Astrocyte of the spinal cord (primary cell): ENCODE data around the gene SMIM29.

ENCODE experiments used
- DNase-seq: peaks from one replicate; pipeline ENCODE4 v3.0.0; 2011; ENCODE audit warnings: low read depth, low spot score
- H3K4me3 ChIP-seq: 2 replicates; pipeline ENCODE4 v1.5.1; 2011; ENCODE audit warnings: low read depth, mild to moderate bottlenecking, low read length, moderate library complexity
- in situ Hi-C: cut with HindIII; loops from 2 replicates; pipeline ENCODE4 v1.10.0; 2017; ENCODE audit warnings: low sequenced_read_pairs
- TF ChIP-seq, protein P1 (sequence below): IDR thresholded peaks from 2 replicates; pipeline ENCODE4 v1.5.1; 2012; ENCODE audit warnings: low read depth, mild to moderate bottlenecking, low read length, inconsistent platforms

Gene SMIM29

DNA sequence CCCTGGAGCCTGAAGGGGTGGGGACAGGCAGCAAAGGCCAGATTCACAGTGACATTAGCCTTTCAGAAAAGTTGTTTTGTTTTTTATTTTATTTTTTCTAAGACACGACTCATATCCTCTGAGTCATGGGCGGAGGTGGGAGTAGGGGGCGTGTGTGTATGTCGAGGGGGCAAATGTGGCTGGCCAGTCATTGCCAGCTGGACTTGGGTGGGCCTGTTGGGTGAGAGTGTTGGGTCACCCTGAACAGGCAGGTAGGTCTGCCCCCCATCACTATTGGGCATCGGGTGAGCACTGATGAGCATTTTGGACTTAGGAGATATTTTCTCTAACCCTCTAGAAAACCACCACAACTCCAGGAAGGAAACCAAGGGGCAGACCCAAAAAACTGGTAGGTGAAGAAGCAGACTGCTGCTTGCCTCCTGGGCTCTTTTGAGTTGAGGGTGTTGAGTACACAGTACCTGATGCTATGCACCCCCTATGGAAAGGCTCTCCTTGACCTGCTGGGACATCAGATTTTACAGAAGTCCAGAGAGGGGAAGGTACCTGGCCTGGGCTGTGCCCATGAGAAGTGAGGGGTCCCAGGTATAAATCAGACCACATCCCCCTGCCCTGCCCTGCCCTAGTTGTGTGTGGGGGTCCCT is 5.6 kb downstream of the SMIM29 start:
- DNase-seq = peak; percentile 58
- in situ Hi-C loops = no loop called here
- H3K4me3 ChIP-seq = no peak overlapping the region
- TF ChIP-seq, protein P1, sequence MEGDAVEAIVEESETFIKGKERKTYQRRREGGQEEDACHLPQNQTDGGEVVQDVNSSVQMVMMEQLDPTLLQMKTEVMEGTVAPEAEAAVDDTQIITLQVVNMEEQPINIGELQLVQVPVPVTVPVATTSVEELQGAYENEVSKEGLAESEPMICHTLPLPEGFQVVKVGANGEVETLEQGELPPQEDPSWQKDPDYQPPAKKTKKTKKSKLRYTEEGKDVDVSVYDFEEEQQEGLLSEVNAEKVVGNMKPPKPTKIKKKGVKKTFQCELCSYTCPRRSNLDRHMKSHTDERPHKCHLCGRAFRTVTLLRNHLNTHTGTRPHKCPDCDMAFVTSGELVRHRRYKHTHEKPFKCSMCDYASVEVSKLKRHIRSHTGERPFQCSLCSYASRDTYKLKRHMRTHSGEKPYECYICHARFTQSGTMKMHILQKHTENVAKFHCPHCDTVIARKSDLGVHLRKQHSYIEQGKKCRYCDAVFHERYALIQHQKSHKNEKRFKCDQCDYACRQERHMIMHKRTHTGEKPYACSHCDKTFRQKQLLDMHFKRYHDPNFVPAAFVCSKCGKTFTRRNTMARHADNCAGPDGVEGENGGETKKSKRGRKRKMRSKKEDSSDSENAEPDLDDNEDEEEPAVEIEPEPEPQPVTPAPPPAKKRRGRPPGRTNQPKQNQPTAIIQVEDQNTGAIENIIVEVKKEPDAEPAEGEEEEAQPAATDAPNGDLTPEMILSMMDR = no peak

- in situ Hi-C loops = no loop called here
- TF ChIP-seq, protein P1 = no peak
- H3K4me3 ChIP-seq = no peak overlapping the region
- peak; percentile 31 for DNase-seq
Observed at GRCh38 chr6:34242252-34243130, 6.3 kb downstream of the SMIM29 start.

- DNase-seq = no peak
- TF ChIP-seq, protein P1 = no peak
- in situ Hi-C loops = no loop called here
- H3K4me3 ChIP-seq = no peak overlapping the region
Observed at GRCh38 chr6:34241351-34242215, 7.2 kb downstream of the SMIM29 start.

GRCh38 chr6:34240329-34241248 is 8.2 kb downstream of the SMIM29 start:
- TF ChIP-seq, protein P1 = no peak
- H3K4me3 ChIP-seq = no peak overlapping the region
- in situ Hi-C loops = no loop called here
- DNase-seq = no peak

DNA sequence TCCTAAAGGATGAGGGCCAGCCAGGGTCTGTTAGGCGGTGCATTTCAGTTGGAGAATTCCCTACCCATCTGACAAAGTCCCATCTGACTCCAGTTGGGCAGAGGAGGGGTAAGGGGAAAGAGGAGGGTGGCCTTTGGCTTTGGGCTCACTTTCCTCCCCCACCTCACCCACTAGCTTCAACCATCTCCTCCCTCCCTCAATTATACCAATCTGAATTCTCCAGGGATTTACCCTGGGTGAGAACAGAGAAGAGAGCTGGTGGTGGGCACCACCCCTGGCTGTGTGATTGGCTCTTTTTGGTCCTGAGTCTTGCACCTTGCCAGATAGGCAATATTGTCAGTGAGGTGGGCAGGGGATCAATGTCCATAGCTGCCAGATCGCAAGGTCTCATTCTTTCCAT is 8.9 kb downstream of the SMIM29 start:
- TF ChIP-seq, protein P1 = no peak
- H3K4me3 ChIP-seq = no peak overlapping the region
- DNase-seq = no peak
- in situ Hi-C loops = no loop called here
